ENCODE measurements around the gene SLX4IP. TPM values are rescaled to one million over a fixed set of nuclear protein-coding genes. Genes with fewer than 3 reads are reported as not detected.
"Not testable (repeated sequence)": the region's sequence is repeated elsewhere in the genome, so short reads cannot be mapped to it uniquely, and the experiment has no call there.

Gene SLX4IP
- total RNA-seq, 1 experiment from 2014 or later = 9.7 TPM

- not testable (repeated sequence) for H3K9ac ChIP-seq (ENCODE audit: low read length); H2AFZ ChIP-seq (ENCODE audit: low read length); H3K27ac ChIP-seq (ENCODE audit: low read length); H3K9me3 ChIP-seq (ENCODE audit: low read length); H4K20me1 ChIP-seq (ENCODE audit: insufficient read depth, low read depth, low read length); DNase-seq; H3K9me2 ChIP-seq (replicated peaks; ENCODE audit: insufficient read depth, low read length); H3K4me3 ChIP-seq (ENCODE audit: low read length); H3K27me3 ChIP-seq (ENCODE audit: low read length); H3K4me2 ChIP-seq (ENCODE audit: low read depth, low read length, poor library complexity, severe bottlenecking)
- peaks cover 37% of the 10 kb centered on the region; the same call in 1 of the 2 replicates for H3K36me3 ChIP-seq (ENCODE audit: insufficient read depth, low read length)
- peaks cover 75% of the 10 kb centered on the region for H3K79me2 ChIP-seq (ENCODE audit: low read length)
- peaks cover 16% of the 10 kb centered on the region for H3K4me1 ChIP-seq (ENCODE audit: low read length)
These were observed 17.9 kb upstream of the SLX4IP start for GRCh38 chr20:10417218-10417617.

DNA sequence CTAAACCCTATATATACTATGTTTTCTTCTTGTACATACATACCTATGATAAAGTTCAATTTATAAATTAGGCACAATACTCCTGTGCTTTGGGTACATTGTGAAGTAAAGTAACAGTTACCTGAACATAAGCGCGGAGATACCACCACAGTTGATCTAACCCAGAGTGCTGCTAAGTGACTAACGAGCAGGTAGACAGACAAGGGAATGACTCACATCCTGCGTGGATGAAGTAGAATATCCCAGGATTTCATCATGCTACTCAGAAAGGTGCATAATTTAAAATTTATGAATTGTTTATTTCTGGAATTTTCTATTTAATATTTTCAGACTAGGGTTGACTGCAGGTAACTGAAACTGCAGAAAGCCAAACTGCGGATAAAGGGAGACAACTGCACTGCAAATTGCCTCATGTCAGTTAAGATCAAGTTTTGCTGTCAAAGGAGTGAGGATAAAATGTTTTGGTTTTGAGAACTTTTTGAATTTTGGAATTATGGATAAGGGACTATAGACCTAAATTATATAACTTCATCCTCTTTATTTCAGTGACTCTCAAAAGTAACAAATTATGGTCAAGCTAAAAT, 15.5 kb upstream of the SLX4IP start:
- Histone ChIP-seq H3K79me2 (ENCODE audit: low read length) (peaks cover 90% of the 10 kb centered on the region), H3K27me3 (ENCODE audit: low read length) (no peaks in the 10 kb centered on the region), H3K4me3 (ENCODE audit: low read length) (no peak overlapping the region), H3K9me2 (replicated peaks; ENCODE audit: insufficient read depth, low read length) (no peaks in the 10 kb centered on the region), H3K4me2 (ENCODE audit: low read depth, low read length, poor library complexity, severe bottlenecking) (no peak overlapping the region), H4K20me1 (ENCODE audit: insufficient read depth, low read depth, low read length) (0 out of 2 replicates have a peak, but pooled peaks cover 3% of the 10 kb centered on the region), H2AFZ (ENCODE audit: low read length) (no peak overlapping the region), H3K9ac (ENCODE audit: low read length) (no peak overlapping the region), H3K36me3 (ENCODE audit: insufficient read depth, low read length) (peaks cover 26% of the 10 kb centered on the region; the same call in 1 of the 2 replicates), H3K27ac (ENCODE audit: low read length) (no peak overlapping the region), H3K9me3 (ENCODE audit: low read length) (no peaks in the 10 kb centered on the region), H3K4me1 (ENCODE audit: low read length) (peaks cover 16% of the 10 kb centered on the region)
- no peak for DNase-seq

DNA sequence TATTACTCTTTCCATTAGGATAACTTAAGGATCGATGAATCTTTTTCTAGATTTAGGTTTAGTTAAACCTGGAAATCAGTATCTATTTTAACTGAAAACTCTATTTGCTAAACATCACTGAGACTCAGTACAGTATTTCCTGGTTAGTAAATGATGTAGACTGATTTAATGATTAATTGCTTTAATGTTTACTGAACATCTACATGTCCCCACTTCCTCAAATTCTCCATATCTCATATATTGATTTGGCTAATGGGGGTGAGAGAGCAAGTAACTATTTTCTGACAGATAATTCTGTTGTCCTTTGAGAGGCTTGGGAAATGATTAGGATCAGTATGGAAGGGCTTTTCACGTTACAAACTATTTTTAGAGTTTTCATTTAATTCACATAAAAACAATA, 11.4 kb upstream of the SLX4IP start:
- no peaks in the 10 kb centered on the region for H3K9me3 ChIP-seq (ENCODE audit: low read length)
- no peak overlapping the region for H3K9ac ChIP-seq (ENCODE audit: low read length)
- H3K79me2 ChIP-seq (ENCODE audit: low read length) = peaks cover 89% of the 10 kb centered on the region
- H3K4me3 ChIP-seq (ENCODE audit: low read length) = no peak overlapping the region
- H3K9me2 ChIP-seq (replicated peaks; ENCODE audit: insufficient read depth, low read length) = no peaks in the 10 kb centered on the region
- no peak overlapping the region for H3K27ac ChIP-seq (ENCODE audit: low read length)
- H3K4me1 ChIP-seq (ENCODE audit: low read length) = peaks cover 4% of the 10 kb centered on the region; the same call in 1 of the 2 replicates
- no peaks in the 10 kb centered on the region for H4K20me1 ChIP-seq (ENCODE audit: insufficient read depth, low read depth, low read length)
- H3K4me2 ChIP-seq (ENCODE audit: low read depth, low read length, poor library complexity, severe bottlenecking) = no peak overlapping the region
- no peaks in the 10 kb centered on the region for H3K27me3 ChIP-seq (ENCODE audit: low read length)
- peaks cover 16% of the 10 kb centered on the region; the same call in 1 of the 2 replicates for H3K36me3 ChIP-seq (ENCODE audit: insufficient read depth, low read length)
- DNase-seq = no peak
- H2AFZ ChIP-seq (ENCODE audit: low read length) = no peak overlapping the region

GRCh38 chr20:10427060-10427692, 7.9 kb upstream of the SLX4IP start:
- Histone ChIP-seq H4K20me1 (ENCODE audit: insufficient read depth, low read depth, low read length) (peaks cover 3% of the 10 kb centered on the region; the same call in 1 of the 2 replicates), H2AFZ (ENCODE audit: low read length) (no peak overlapping the region), H3K27me3 (ENCODE audit: low read length) (no peaks in the 10 kb centered on the region), H3K4me2 (ENCODE audit: low read depth, low read length, poor library complexity, severe bottlenecking) (no peak overlapping the region), H3K79me2 (ENCODE audit: low read length) (peaks cover 96% of the 10 kb centered on the region), H3K9ac (ENCODE audit: low read length) (no peak overlapping the region), H3K9me3 (ENCODE audit: low read length) (no peaks in the 10 kb centered on the region), H3K36me3 (ENCODE audit: insufficient read depth, low read length) (peaks cover 14% of the 10 kb centered on the region; the same call in 1 of the 2 replicates), H3K9me2 (replicated peaks; ENCODE audit: insufficient read depth, low read length) (no peaks in the 10 kb centered on the region), H3K4me1 (ENCODE audit: low read length) (peaks cover 32% of the 10 kb centered on the region), H3K27ac (ENCODE audit: low read length) (no peak overlapping the region), H3K4me3 (ENCODE audit: low read length) (no peak overlapping the region)
- DNase-seq = peak; percentile 72

- H3K9me2 ChIP-seq (replicated peaks; ENCODE audit: insufficient read depth, low read length) = no peaks in the 10 kb centered on the region
- H4K20me1 ChIP-seq (ENCODE audit: insufficient read depth, low read depth, low read length) = peaks cover 3% of the 10 kb centered on the region; the same call in 1 of the 2 replicates
- H2AFZ ChIP-seq (ENCODE audit: low read length) = no peak overlapping the region
- H3K9me3 ChIP-seq (ENCODE audit: low read length) = no peaks in the 10 kb centered on the region
- H3K36me3 ChIP-seq (ENCODE audit: insufficient read depth, low read length) = peaks cover 14% of the 10 kb centered on the region; the same call in 1 of the 2 replicates
- DNase-seq = no peak
- no peak overlapping the region for H3K4me3 ChIP-seq (ENCODE audit: low read length)
- H3K79me2 ChIP-seq (ENCODE audit: low read length) = peaks cover 97% of the 10 kb centered on the region
- H3K27ac ChIP-seq (ENCODE audit: low read length) = no peak overlapping the region
- H3K27me3 ChIP-seq (ENCODE audit: low read length) = no peaks in the 10 kb centered on the region
- H3K4me2 ChIP-seq (ENCODE audit: low read depth, low read length, poor library complexity, severe bottlenecking) = no peak overlapping the region
- H3K9ac ChIP-seq (ENCODE audit: low read length) = no peak overlapping the region
- H3K4me1 ChIP-seq (ENCODE audit: low read length) = peaks cover 39% of the 10 kb centered on the region
These were observed 7.1 kb upstream of the SLX4IP start for GRCh38 chr20:10428008-10428407.

DNA sequence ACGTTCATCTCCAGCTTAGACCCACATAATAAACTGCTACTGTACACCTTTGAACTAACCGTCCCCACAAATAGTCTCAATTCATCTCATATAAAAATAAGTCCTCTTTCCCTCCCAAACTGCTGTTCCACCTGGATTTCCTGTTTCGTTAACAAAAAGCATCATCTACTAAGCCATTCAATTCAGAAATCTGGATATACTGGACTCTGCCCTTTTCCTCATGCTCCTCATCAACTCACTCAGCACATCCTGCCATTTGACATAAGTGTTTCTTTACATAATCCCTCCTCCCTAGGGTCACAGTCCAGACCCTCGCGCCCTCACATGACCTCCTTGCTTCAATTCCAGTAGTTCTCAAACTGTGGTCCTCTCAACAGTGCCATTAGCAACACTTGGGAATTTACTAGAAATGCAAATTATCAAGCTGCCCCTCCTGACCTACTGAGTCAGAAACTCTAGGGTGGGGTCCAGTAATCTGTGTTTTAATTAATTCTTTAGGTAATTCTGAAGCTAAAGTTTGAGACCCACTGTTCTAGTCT, 5.6 kb upstream of the SLX4IP start:
- Histone ChIP-seq H3K36me3 (ENCODE audit: insufficient read depth, low read length) (peaks cover 11% of the 10 kb centered on the region; the same call in 1 of the 2 replicates), H2AFZ (ENCODE audit: low read length) (no peak overlapping the region), H3K4me1 (ENCODE audit: low read length) (peaks cover 47% of the 10 kb centered on the region), H3K27ac (ENCODE audit: low read length) (0 out of 2 replicates have a peak overlapping the region, but pooled peaks have one; percentile 10), H4K20me1 (ENCODE audit: insufficient read depth, low read depth, low read length) (peaks cover 3% of the 10 kb centered on the region; the same call in 1 of the 2 replicates), H3K27me3 (ENCODE audit: low read length) (no peaks in the 10 kb centered on the region), H3K4me3 (ENCODE audit: low read length) (no peak overlapping the region), H3K4me2 (ENCODE audit: low read depth, low read length, poor library complexity, severe bottlenecking) (no peak overlapping the region), H3K9me3 (ENCODE audit: low read length) (no peaks in the 10 kb centered on the region), H3K9me2 (replicated peaks; ENCODE audit: insufficient read depth, low read length) (no peaks in the 10 kb centered on the region), H3K9ac (ENCODE audit: low read length) (no peak overlapping the region), H3K79me2 (ENCODE audit: low read length) (peaks cover 98% of the 10 kb centered on the region)
- no peak for DNase-seq

DNA sequence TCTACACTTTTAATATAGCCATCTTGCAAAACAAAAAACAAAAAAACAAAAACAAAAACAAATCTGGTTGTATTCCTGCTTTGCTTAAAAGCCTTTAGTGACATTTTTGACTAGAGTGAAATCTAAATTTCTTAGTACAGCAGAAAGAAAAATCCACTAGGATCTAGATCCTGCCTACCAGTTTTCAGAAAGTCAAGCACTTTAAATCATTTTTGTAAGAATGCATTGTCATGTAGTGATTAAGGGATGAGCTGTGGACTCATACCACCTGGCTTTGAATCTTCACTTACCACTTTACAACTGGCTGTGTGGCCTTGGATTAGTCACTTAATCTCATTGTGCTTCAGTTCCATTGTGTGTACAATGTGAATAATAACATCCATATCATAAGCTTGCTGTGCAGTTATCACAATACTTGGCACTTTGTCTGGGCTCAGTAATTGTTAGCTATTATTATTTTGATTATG, 5.1 kb upstream of the SLX4IP start:
- no peaks in the 10 kb centered on the region for H3K9me3 ChIP-seq (ENCODE audit: low read length)
- H3K9me2 ChIP-seq (replicated peaks; ENCODE audit: insufficient read depth, low read length) = no peaks in the 10 kb centered on the region
- no peak overlapping the region for H3K9ac ChIP-seq (ENCODE audit: low read length)
- peaks cover 11% of the 10 kb centered on the region; the same call in 1 of the 2 replicates for H3K36me3 ChIP-seq (ENCODE audit: insufficient read depth, low read length)
- no peaks in the 10 kb centered on the region for H3K27me3 ChIP-seq (ENCODE audit: low read length)
- H2AFZ ChIP-seq (ENCODE audit: low read length) = no peak overlapping the region
- H3K4me2 ChIP-seq (ENCODE audit: low read depth, low read length, poor library complexity, severe bottlenecking) = no peak overlapping the region
- H3K4me3 ChIP-seq (ENCODE audit: low read length) = no peak overlapping the region
- 0 out of 2 replicates have a peak overlapping the region, but pooled peaks have one; percentile 11 for H3K27ac ChIP-seq (ENCODE audit: low read length)
- H4K20me1 ChIP-seq (ENCODE audit: insufficient read depth, low read depth, low read length) = peaks cover 3% of the 10 kb centered on the region; the same call in 1 of the 2 replicates
- H3K4me1 ChIP-seq (ENCODE audit: low read length) = peaks cover 46% of the 10 kb centered on the region
- peaks cover 94% of the 10 kb centered on the region for H3K79me2 ChIP-seq (ENCODE audit: low read length)
- no peak for DNase-seq

- 0 out of 2 replicates have a peak overlapping the region, but pooled peaks have one; percentile 11 for H3K27ac ChIP-seq (ENCODE audit: low read length)
These were observed 4.4 kb upstream of the SLX4IP start for GRCh38 chr20:10430704-10431103.

More at GRCh38 chr20:10430704-10431103, 4.4 kb upstream of the SLX4IP start:
- H3K27me3 ChIP-seq (ENCODE audit: low read length) = no peaks in the 10 kb centered on the region
- H3K4me1 ChIP-seq (ENCODE audit: low read length) = peaks cover 42% of the 10 kb centered on the region
- H3K4me3 ChIP-seq (ENCODE audit: low read length) = no peak overlapping the region
- DNase-seq = no peak
- peaks cover 5% of the 10 kb centered on the region; the same call in 1 of the 2 replicates for H3K36me3 ChIP-seq (ENCODE audit: insufficient read depth, low read length)
- H3K79me2 ChIP-seq (ENCODE audit: low read length) = peaks cover 93% of the 10 kb centered on the region
- no peak overlapping the region for H3K4me2 ChIP-seq (ENCODE audit: low read depth, low read length, poor library complexity, severe bottlenecking)
- H3K9ac ChIP-seq (ENCODE audit: low read length) = no peak overlapping the region
- H4K20me1 ChIP-seq (ENCODE audit: insufficient read depth, low read depth, low read length) = peaks cover 3% of the 10 kb centered on the region; the same call in 1 of the 2 replicates
- H3K9me3 ChIP-seq (ENCODE audit: low read length) = no peaks in the 10 kb centered on the region
- no peak overlapping the region for H2AFZ ChIP-seq (ENCODE audit: low read length)
- H3K9me2 ChIP-seq (replicated peaks; ENCODE audit: insufficient read depth, low read length) = no peaks in the 10 kb centered on the region

All from Karpas-422 (cell line).